Right ventricle myocardium inferior (tissue), 1 donor: ENCODE results near the gene KIF2A. TPM values are rescaled to one million over a fixed set of nuclear protein-coding genes. Genes with fewer than 3 reads are reported as not detected.

Experiments used
- ATAC-seq: fragments of 200-7000 bp; cut with Tn5 transposase; one replicate; pipeline ENCODE4 v1.9.1; 2020; ENCODE audit warnings: mild to moderate bottlenecking, moderate library complexity
- DNase-seq: peaks from one replicate; pipeline ENCODE4 v3.0.0; 2021; ENCODE audit errors: missing footprints
- intact Hi-C: fragments of 100-400 bp; cut with DNase I; formaldehyde crosslinking; loops from one replicate; pipeline ENCODE4 v1.11.0; 2022
- total RNA-seq: library from RNA; stranded (reverse); fragmentation: NEBNext Ultra II Directional; extraction: Animal tissue kit (Norgen Biotek cat#: 25700); gene quantifications from one replicate; pipeline ENCODE4 v1.2.1, GENCODE V29; 2021
- donor health status: DM: no; HTN: yes; CAD: no; lungs with severe emphysema.

KIF2A gene
- total RNA-seq, 1 donor from 2014 or later, result 9.8 TPM

DNA sequence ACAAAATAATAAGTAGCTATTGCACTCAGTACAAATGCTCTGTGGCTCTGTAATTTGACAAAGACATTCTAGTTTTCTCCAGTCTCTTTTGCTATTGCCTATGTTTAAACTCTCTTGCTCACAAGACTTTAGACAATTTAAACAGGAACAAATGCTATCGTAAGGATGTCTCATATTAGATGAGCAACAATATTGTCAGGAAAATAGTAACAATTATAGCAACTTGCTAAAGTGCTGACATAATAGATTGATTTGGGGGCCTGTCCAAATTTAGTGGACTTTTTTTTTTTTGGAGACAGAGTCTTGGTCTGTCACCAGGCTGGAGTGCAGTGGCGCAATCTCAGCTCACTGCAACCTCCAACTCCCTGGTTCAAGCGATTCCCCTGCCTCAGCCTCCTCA lies 11.8 kb downstream of the KIF2A start:
- ATAC-seq (no peak), DNase-seq (no peak)
- intact Hi-C loops, result no loop called here

DNA sequence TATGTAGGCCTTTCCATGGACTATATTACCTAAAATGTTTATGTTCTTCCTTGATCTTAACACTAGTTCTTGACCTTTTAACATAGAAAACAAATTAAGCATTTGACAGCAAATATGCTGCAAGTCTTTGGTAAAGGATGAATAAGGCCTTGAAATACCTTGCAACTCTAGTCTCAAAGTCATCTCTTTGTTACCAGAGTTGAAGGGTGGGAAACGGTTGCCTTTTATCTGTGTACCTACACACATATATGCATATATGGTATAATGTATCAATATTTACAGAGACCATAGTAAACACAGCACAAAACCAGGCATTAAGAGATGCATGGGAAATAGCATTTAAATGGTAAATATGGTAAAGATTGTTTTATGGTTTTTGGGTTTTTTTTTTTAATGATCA lies 16.5 kb downstream of the KIF2A start:
- intact Hi-C loops, result no loop called here
- ATAC-seq (no peak), DNase-seq (no peak)

DNA sequence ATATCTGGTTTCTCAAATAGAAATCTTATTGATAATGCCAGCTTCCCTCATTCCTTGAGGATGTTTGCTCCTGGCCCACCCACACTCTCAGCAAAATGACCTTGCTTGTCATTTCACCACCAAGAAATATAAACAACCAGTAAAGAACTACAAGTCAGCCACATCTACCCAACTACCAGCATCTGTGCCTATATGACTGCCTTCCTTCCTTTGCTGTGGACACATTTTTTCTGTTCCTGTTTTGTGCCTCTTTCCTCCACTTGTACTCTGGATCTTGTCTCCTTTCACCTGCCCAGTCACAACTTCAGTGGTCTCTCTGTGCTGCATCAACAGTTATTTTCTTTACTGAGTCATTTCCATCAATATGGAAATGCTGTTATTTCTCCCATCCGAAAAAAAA lies 20.3 kb downstream of the KIF2A start:
- no peak for ATAC-seq
- DNase-seq, result no peak
- intact Hi-C loops, result no loop called here

DNA sequence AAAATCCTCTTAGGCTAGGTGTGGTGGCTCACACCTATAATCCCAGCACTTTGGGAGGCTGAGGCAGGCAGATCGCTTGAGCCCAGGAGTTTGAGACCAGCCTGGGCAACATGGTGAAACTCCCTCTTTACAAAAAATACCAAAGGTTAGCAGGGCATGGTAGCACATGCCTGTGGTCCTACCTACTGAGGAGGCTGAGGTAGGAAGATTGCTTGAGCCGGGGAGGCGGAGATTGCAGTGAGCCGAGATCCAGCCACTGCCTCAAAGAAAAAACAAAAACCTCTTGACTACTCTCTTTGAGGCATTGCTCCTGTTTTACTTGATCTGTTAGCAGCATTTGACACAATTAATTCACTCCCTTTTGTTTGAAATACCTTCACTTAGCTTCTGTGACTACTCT lies 20.7 kb downstream of the KIF2A start:
- ATAC-seq (no peak), DNase-seq (no peak)
- intact Hi-C loops, result no loop called here

DNA sequence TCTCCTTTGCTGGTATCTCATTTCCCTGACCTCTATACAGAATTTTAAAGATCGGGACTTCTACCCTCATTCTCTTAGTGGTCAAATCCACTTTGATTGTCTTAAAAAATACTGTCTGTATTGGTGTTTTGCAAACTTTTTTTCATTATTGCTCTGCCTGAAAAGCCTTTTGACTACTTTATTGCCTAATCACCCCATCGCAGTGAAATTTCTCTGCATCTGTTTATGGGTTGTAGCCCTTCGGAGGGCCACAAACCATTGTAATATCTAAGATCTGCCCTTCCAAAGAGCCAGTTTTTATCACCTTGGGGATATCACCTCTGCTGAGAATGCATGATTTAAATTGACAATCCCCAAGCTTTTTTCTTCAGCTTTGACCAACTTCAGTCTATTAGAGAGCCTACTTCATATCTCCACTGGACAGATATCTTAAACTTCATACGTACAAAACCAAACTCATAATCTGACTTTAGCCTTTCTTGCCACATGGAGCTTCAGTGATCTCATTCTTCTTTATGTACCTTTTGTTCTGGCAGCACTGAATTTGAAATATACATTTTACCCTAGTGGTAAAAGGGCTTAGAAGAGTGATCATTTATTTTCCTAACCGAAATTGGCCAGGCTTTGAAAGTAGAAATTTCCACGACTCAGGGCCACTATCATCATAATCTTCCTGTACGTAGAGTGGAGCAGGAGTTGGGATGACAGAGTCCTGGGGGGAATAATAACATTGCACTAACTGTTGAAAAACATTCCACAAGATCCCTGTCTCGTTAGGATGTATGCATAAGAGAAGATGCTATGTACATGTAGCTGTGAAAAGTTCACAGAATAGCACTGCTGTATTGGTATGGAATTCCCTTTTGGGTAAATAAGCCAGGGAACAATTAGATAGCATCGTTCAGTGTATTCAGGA lies 21.4 kb downstream of the KIF2A start:
- DNase-seq, result no peak
- intact Hi-C loops, result no loop called here

DNA sequence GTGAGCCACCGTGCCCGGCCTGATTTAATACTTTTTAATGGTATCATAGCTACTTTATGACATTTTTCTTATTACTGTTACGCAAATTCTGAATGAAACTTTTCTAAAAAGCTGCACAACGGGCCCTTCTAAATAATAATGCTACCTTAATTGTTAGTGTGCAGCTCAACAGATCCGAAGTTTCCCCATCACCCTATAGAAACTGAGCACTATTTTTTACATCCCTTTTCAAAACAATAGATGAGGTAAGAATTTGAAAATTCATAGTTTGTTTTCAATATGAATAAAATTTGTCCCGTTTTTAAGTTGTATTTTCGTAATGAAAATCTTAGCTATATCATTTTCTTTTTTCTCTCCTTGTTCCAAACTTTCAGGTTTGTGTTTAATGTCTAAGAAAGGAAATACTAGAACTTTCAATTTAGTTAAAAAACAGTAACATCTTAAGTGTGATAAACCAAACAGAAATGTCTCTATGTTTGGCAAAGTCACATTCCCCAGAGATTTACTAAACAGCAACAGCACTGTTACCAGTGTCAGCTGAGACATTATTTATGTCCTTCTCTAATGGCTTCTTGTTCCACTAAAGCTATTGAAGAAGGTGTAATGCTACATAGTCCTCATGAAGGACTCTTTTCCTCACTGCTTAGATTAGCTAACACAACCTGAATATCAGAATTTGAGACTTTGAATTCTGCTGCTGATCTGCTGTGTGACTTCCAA lies 22.9 kb downstream of the KIF2A start:
- no peak for DNase-seq
- intact Hi-C loops, result no loop called here
- no peak for ATAC-seq

More for the DNA sequence above, 21.4 kb downstream of the KIF2A start:
- no peak for ATAC-seq

DNA sequence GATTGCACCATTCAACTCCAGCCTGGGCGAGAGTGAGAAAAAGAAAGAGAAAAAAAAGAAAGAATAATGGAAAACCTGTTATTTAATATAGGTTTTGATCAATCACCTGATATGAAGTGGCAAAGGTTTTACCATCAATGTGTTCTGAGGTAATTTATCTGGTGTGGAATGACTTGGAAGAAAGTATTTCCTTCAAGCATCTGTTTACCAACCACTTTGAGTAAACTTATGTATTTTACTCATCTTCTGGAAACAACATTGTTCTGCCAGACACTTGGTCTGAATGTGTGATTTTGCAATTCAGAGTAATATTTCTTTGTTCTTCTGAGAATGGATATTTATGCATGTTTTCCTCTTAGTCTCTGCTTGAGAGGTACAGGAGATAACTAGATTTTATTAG lies 24.3 kb downstream of the KIF2A start:
- no peak for DNase-seq

DNA sequence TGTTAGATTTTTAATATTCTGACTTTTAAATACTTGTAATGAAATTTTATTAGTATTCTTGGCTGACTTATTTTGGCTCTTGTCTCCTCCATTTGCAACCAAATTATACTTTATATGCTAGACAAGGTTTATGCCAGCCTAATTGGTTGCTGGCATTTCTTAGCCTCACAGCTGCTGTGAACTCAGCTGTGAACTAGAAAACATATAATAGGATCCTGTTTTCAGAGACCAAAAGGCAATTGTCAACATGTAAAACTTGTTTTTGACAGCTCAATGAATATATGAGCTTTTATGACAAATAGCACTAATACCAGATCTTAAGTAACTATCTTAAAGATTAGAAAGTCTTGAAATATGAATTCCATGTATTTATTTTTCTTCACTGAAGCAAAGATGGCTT lies 25.9 kb downstream of the KIF2A start:
- intact Hi-C loops, result no loop called here
- ATAC-seq (no peak), DNase-seq (no peak)

More for the DNA sequence above, 24.3 kb downstream of the KIF2A start:
- ATAC-seq, result no peak
- intact Hi-C loops, result no loop called here

DNA sequence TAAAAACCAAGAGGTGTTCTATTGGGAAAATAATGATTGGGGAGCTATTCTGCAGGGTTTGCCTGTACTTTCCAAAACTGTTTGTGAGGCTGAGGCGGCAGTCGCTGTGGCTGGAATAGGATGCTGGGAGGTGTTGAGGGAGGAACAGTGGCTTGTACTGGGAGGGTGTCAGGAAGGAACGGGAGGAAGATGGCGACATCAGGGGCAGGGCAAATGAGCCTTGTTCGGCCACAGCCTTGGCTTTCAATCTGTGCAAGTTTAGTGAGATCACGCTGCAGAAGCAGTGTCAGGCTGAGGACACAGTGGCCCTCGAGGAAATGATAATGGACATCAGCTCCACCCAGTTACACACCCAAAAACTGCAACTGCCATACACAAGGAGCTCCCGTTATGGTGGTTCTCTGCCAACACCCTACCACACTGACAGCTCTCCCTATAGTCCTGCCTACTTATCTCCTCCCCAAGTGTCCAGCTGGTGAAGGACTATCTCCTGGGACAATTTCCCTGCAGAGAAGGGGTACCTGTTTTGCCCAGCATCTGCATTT lies 27.3 kb downstream of the KIF2A start:
- ATAC-seq (no peak), DNase-seq (no peak)
- intact Hi-C loops, result no loop called here

DNA sequence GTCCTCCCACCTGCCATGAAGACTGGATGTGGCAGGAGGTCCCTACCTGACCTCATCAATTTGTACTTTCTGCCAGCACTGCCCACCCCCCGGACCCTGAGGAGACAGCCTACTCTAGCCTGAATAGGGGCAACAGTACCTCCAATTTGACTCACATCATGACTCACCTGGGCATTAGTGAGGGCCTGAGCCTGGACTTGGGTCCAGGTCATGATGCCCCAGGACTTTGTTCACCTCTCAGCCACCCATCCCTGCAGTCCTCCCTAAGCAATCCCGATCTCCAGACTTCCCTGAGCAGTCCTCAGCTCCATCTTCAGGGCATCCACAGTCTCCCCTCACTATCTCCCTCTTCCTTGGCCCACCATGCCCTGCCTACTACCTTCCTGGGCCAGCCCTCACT lies 28.1 kb downstream of the KIF2A start:
- intact Hi-C loops, result no loop called here
- no peak for DNase-seq
- no peak for ATAC-seq

DNA sequence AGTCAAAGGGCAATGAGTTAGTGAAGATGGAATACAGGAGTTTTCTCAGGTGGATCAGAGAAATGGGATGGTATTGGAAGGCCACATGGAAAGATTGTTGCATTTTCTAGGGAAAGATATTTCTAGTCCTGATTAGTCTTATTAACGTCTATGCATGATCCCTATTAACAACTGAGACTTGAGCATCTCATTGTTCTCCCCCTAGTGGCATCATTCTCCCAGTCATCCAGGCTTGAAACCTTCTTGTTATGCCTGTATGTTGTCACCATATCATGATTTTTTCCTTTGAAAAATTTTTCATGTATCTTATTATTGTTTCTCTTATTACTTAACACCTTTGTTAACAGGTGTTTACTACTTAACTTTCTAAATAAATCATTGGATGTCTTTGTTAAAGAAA lies 34.4 kb downstream of the KIF2A start:
- DNase-seq, result no peak
- no peak for ATAC-seq
- intact Hi-C loops, result no loop called here

DNA sequence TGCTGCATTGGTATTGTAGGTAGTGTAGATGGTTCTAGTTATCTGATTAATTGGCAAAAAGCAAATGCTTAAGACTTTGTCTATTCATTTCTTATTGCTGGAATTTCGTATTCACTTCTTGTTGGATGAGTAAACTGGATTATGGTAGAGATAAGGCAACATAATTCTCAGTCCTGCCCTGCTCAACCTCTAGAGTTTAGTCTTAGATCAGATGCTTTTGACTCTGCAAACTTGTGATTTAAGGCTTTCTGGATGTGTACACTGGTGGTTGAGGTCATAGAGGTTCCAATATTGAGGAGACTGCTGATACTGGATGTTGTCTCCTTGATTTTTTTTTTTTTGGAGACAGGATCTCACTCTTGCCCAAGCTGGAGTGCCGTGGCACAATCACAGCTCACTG lies 35.0 kb downstream of the KIF2A start:
- DNase-seq (no peak), ATAC-seq (no peak)
- intact Hi-C loops, result no loop called here

DNA sequence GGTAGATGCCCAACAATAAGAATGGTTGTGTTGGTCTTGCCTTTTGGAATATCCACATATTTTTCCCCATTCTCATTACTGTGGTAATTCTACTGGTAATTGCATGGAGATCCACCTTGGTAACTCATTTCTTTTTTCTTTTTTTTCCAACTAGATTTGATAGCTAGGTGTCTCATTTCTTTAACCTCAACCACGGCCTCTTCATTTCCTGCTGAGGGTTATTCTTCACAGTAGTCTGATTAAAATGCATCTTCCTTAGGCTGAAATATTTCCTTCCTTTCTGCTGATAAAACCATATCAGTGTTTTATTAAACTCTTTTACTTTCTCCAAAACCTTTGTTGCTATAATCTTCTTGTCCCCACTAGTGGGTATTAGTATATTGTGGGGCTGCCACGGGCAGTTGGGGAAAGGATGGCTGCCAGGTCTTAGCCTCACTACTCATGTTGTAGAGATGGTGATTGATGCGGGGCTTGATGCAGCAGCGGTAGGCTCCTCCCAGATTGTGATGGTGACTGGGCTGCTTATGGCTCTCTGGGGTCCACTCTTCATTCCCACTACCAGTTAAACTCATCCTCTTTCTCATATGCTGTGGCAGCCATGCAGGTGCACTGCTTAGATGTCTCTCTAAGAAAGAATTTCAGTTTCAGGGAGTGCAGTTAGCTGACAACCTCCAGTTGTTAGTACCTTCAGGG lies 35.9 kb downstream of the KIF2A start:
- intact Hi-C loops, result no loop called here
- DNase-seq, result no peak
- ATAC-seq, result no peak

DNA sequence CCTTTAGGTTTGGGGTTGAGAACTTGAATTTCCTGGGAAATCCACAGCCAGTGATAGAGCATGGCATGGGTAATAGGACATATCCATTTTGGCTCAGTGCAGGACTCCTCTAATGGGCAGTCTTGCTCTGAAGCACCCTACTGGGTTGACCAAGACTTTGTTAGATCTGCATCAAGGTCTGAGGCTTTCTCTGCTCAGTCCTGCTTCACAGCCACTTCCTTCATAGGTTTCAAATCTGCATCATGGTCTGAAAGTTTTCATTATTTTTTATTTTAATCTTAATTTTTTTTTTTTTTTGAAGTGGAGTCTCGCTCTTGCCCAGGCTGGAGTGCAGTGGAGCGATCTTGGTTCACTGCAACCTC lies 36.5 kb downstream of the KIF2A start:
- intact Hi-C loops, result no loop called here
- no peak for ATAC-seq

DNA sequence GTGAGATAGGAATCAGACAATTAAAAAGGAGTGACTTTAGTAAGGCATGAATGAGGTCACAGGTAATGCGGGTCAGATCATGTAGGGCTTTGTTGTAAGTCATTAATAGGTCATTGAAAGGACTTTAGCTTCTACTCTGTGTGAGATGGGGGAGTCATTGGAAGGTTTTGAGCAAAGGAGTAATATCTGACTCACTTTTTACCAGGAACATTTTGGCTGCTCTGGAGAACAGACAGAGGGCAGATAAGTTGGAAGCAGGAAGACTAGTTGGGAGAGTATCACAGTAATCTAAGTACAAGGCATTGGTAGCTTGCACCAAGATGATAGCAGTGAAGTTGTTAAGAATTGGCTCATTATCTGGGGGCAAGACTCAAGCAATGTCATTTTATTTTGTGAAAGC lies 37.4 kb downstream of the KIF2A start:
- ATAC-seq, result no peak
- intact Hi-C loops, result no loop called here

More for the DNA sequence above, 36.5 kb downstream of the KIF2A start:
- DNase-seq, result no peak

DNA sequence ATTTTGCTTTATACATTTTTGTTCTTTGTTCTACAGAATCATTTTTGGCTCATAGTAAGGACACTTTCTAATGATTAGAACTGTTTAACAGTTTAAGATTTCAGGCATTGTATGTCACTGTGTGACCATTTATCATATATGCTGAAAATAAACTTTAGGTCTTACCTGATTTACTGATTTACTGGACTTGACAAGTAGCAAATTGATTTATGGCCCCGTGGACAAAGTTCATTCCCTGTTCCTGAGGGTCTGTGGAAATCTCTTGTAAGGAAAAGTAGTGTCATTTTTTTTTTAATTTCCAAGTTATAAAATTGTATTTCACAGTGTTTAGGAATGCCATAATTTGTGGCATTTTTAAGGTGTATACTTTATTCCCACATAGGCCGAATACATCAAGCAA lies 40.7 kb downstream of the KIF2A start:
- intact Hi-C loops, result no loop called here
- ATAC-seq (no peak), DNase-seq (no peak)

More for the DNA sequence above, 37.4 kb downstream of the KIF2A start:
- no peak for DNase-seq

DNA sequence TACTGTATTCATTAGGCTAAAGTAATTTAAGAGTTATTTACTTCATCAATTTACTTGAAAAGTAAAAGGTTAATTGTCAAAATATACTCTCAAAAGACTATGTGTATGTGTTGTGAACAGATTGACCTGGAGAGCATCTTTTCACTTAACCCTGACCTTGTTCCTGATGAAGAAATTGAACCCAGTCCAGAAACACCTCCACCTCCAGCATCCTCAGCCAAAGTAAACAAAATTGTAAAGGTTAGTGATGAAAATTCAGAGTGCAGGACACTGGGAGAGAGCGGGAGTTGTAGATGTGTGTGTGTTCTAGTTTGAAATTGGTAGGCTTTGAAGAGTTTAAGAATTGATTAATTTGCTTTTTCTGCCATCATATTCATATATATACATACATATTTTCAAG lies 41.9 kb downstream of the KIF2A start:
- ATAC-seq (no peak), DNase-seq (no peak)
- intact Hi-C loops, result no loop called here

DNA sequence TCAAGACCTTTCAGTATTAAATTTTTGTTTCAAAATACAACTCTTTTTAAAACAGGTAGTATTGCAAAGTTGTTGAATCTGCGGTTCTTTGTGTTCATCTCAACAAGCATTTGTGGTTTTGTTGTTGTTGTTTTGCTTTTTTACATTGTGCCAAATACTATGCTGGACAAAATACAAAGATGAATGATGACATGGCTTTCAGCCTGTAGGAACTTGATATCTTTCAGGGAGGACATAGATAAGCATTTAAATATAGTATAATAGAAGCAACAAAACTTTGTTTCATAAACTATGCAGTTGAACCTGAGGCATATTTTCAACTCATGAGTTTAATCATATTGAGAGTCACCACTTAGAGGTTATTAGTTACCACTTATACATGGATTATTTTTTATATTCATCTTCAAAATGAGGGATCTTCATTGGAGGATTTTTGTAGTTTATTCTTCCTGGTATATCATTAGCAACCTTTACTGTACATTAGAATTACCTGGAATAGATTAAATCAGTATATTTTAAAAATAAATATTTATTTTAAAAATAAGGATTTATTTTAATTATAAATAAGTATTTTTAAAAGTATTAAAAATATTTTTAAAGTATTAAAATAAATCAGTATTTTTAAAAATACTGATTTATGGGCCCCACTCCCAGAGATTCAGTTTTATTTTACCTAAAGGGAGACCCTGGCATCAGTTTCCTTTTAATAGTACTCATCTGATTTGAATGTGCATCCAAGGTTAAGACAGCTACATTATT lies 42.9 kb downstream of the KIF2A start:
- DNase-seq, result no peak
- intact Hi-C loops, result no loop called here
- ATAC-seq, result no peak
